Bone marrow (tissue), 2 donors: ENCODE measurements around the gene CFAP45.

Experiments used
- DNase-seq, 2 donors: peaks; one replicate each; lab custom pipeline; 2025; lab: John Stamatoyannopoulos, UW

CFAP45 gene

GRCh38 chr1:159923203-159924024, 23.4 kb upstream of the CFAP45 start:
- peak; percentile 83 to 86 for DNase-seq

GRCh38 chr1:159922511-159923202, 22.7 kb upstream of the CFAP45 start:
- no peak for DNase-seq

- DNase-seq: peak in 1 of 2 donors; percentile 29
These were observed 21.9 kb upstream of the CFAP45 start for GRCh38 chr1:159921700-159922504.

DNA sequence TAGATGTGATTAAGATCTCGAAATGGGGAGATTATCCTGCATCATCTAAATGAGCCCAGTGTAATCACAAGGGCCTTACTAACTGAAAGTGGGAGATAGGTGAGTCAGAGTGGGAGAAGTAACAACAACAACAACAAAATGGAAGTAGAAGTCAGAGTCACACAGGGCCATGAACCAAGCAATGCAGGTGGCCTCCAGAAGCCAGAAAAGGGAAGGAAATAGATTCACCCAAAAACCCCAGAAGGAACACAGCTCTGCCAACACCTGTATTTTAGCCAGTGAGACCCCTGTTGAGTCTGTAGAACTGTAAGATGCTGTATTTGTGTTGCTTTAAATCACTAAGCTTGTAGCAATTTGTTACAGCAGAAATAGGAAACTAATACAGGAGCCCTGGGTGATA, 21.3 kb upstream of the CFAP45 start:
- peak in 1 of 2 donors; percentile 38 for DNase-seq

GRCh38 chr1:159920651-159921050, 20.7 kb upstream of the CFAP45 start:
- DNase-seq: no peak

- no peak for DNase-seq
These were observed 20.2 kb upstream of the CFAP45 start for GRCh38 chr1:159920202-159920601.

DNA sequence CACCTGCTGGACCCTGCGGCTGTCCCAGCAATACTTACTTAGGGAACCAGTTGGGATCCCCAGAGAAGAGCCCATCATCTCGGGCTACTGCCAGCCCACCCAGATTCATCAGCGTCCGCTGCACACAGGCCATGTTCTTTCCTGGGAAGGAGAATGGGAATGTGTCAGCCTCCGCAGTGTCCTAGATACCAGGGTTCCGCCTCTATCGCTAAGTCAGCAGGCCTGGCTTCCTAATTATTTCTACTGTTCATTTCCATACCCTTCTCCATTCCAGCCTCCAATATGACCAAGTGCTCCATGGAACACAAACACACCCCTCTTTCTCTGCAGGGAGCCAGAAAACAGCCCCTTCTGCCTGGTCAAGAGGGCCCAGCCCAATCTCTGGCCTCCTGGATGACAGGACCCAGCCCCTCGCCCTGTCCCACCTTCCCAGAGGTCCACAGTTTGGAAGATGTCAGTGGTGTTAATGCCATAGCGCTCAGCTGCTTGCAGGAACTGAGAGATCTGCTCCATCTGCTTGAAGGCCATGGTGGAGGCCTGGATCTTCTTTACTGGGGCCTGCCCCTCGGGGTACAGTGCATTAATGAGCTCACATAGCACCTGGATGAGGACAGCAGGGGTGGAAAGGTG, 19.4 kb upstream of the CFAP45 start:
- DNase-seq: no peak

DNA sequence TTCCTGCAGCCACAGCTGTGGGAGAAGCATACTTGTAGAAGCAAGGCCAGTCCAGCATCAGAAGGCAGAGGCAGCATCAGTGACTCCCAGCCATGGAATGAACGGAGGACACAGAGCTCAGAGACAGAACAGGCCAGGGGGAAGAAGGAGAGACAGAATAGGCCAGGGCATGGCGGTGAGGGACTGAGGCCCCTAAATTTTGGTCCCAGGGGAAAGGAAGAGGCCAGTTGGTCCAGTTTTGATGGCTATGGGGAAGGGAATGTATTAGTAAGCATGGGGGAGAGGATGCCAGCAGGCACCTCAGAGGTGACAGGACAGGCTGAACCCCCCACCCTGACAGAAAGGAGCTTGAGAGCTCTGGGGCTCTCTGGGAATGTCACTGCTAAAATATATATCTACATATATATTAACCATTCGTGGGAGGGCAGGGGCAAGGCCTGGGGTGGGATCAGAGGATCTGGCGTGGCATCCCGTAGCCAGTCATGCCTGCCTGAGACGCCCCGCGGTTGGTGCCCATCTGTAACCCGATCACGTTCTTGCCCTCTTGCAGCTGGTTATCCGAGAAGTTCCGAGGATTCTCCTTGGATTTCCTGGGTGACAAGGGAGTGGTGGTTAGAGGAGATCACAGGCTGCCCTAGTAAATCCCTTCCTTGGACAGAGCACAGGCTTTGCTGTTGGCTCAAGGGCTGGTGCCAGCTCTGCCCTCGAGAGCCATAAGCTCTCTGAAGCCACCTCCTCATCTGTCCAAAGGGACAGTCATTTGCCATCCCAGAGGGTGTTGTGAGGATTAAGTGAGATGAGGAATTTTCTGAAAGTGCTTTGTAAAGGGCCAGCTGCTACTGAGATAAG, 18.6 kb upstream of the CFAP45 start:
- DNase-seq: no peak

DNA sequence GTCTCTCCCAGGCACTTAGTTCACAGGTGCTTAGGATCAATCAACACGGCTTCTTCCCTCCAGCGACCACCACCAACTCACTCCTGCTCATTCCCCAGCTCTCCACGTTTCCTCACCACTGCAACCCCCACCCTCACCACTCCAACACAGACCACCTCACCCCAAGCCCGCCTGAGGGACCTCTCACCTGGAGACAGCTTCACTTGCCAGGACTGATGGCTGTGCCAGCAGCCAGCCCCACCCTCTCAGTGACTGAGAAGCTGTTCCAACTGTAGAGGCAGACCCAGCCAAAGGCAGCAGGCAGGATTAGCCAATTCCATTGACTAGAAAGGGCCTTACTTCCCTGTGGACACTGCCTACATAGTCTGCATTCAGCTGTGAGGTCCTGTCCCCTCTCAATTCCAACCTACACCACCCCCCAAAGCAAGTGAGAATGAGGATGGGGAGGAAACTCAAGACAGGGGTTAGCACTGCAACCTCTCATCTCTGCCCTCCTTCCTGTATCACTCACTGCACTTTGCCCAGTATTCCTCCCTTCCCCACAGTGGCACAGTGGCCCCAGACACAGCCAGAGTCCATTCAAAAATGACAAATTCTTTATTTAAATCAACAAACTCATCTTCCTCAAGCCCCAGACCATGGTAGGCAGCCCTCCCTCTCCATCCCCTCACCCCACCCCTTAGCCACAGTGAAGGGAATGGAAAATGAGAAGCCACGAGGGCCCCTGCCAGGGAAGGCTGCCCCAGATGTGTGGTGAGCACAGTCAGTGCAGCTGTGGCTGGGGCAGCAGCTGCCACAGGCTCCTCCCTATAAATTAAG, 17.8 kb upstream of the CFAP45 start:
- peak in 1 of 2 donors; percentile 9 for DNase-seq

DNA sequence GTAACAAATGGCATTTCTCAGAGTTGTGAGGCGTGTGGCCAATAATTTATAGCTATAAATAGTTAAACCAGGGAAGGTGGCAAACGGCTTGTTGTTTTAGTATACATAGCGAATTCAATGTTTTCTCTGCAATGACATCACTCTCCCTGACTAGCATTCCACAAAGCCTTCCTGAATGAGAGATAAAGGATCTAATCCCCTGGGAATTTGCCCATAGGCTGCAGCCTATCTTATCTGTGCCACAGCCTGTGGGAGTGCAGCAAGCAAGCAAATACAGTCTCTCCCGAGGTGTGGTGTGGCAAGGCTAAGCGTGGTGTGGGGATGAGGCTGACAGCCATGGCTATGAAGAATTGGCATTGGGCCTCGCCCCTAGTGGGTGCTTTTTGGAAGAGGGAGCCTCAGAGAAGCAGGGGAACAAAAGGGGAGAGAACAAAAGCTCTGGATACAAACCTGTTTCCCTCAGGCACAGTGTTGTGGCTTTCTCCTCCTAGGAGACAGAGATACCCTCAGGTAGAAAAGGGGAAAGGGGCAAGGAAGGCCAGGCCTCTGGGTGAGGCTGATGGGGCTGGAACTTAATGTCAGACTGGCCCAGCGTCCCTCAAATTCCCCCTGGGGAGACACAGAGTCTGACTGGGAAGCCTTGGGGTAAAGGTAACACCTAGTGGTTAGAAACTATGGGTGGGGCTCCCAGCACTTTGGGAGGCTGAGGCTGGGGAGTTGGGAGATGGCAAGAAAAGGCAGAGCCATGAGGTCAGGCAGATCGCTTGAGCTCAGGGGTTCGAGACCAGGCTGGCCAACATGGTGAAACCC, 16.5 kb upstream of the CFAP45 start:
- no peak for DNase-seq

DNA sequence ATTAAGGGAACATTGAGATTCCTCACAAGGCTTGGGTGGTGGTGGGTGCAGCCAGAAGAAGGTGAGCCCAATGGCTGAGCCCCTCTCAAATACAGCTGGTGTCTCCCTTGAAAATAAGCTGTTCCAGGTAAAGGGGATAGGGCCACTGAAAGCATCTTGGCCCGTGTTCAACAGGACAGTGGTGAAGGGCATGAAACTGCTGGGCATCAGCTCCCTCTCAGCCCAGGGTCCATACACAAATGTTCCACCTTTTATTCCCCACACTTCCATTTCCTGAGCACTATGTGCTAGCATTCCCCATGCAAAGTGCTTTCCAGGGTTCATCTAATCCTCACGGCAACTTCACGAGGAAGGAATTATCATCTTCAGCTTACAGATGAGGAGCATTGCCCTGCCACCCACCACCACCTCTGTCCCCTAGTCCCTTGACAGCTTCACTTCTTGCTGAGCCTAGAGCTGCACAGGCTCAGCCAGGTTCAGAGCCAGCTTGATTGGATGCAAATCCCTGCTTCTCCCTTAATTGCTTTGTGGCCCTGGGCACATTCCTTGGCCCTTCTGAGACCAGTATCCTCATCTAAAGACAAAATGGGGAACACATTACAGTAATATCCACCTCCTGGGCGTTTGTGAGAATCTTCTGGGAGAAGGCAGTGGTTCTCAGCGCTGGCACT, 15.7 kb upstream of the CFAP45 start:
- no peak for DNase-seq

DNA sequence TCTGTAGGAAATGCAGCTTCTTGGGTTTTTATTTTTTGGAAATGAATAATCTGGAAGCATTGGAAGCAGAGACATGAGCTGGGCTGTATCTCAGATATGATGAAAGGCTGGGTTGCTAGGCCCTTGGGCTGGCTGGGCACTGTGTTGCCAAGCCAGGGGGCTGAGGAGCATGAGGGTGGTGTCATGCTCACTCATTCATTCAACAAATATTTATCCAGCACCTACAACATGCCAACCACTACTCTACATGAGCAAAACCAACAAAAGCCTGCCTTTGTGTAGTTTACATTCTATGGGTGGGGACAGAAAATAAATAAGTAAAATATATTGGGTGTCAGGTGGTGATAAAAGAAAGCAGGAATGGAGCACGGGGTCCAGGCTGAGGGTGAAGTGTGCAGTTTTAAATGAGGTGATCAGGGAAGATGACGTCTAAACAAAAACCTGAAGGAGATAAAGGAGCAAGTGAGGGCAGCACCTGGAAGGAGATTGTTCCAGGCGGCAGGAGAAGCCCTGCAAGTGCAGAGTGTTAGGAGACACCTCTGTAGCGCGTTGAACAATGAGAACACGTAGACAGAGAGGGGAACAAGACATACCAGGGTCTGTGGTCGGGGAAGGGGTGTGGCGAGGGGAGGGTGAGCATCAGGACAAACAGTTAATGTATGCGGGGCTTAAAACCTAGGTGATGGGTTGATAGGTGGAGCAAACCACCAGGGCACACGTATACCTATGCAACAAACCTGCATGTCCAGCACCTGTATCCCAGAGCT, 14.5 kb upstream of the CFAP45 start:
- DNase-seq: no peak

DNA sequence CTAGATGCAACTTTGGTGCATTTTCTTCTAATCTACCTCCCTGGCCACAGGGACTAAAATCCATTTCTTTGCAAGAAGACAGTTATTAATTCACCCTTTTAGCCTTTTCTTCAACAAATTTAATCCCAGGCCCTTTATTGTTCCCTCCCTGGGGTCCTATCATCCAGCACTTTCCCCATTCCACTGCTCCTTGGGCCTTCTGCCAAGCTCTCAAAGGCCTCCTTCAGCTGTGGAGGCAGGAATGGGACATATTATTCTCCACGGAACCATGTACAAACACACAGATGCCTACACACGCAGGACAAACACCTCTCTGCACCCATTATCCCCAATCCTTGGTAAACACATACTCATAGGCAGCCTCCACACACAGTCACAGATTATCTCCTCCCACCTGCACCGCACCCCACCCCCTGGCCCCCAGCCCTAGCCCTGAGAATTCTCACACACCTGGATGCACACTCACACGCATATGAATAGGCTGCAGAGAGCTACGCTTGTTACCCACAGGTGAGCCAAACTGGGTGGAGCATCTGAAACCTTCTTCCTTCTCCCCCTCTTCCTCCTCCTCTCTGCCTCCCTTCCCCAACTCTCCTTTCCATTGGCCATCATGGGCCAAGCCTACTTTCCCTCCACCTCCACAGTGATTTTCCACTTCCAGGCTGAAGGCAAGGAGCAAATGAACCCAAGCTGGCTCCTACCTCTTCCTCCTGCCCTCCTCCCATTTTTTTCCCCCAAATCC, 13.7 kb upstream of the CFAP45 start:
- no peak for DNase-seq

- no peak for DNase-seq
These were observed 11.5 kb upstream of the CFAP45 start for GRCh38 chr1:159911326-159912070.

DNA sequence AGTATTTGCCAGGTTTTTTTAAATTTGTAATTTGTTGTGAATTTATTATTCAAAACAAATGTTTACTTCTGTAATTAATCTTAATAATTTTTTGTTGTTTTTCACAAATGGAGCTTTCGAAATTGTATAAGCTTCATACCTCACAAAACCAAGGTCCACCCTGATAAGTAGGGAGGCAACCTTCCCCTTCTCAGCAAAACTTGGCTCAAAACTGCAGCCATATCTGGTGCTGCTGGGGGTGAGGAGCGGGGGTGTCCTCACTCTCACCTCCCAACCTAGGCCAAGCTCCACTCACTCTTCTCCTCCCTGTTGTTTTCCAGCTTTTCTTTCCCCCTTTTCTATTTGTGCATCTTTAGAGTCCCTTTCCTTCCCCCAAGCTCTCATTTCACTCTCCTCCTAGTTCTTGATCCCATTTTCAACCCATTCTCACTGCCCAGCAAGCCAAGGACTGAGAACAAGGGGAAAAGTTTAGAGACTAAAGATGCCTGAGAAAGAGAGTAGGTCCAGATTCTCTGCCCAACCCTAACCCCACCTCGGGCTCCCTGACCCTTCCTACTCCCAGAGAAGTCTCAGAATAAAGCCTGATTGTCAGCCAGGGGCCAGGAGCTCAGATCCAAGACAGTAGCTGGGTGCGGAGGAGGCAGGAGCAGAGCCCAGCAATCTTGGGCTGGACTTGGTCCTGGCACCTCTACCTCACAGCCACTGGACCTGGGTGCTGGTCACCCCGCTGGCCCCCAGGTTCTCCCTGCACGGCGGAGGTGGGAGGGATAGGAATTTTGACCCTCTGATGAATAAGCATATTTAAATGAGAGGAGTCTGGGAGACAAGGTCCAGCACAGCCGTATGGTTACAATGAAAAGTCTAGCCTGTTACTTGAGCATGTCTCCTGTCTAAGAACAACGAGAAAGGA, 8.3 kb upstream of the CFAP45 start:
- no peak for DNase-seq

DNA sequence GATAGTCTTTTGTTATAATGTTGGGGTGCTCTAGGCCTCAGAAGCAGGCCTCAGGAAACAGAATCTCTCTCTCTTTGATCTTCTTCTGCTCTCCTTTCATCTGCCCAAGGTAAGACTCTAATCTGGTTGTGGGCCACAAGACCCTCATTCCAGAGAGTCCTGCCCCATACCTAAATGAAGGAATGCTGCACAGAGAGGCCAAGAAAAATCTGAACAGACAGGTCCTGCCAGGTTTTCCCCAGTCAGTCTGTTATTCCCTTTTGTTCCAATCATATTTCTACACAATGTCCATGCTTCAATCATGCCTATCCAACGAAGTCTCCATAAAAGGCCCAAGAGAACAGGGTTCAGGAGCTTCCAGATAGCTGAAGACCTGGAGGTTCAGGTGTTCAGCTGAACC, 7.0 kb upstream of the CFAP45 start:
- no peak for DNase-seq
